Measurements from ENCODE around the gene CD300LB.

The CD300LB gene

DNA sequence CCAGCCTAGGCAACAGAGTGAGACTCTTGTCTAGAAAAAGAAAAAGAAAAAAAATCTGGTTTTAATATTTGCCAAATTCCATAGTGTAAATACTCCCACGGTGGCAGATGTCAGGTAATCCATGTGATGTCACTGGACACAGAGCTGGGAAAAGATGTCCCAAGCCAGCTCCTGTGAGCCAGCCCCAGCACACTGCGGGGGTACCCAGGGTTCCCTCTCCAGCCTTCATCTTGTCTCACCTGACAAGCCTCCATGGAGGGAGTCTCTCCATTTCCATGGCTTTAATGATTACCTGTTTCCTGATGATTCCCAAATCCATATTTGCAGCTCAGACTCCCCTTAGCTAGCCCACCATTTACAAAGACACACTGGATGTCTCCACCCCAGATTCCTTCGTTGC, 4.6 kb downstream of the CD300LB start:
- TF ChIP-seq, protein P1, sequence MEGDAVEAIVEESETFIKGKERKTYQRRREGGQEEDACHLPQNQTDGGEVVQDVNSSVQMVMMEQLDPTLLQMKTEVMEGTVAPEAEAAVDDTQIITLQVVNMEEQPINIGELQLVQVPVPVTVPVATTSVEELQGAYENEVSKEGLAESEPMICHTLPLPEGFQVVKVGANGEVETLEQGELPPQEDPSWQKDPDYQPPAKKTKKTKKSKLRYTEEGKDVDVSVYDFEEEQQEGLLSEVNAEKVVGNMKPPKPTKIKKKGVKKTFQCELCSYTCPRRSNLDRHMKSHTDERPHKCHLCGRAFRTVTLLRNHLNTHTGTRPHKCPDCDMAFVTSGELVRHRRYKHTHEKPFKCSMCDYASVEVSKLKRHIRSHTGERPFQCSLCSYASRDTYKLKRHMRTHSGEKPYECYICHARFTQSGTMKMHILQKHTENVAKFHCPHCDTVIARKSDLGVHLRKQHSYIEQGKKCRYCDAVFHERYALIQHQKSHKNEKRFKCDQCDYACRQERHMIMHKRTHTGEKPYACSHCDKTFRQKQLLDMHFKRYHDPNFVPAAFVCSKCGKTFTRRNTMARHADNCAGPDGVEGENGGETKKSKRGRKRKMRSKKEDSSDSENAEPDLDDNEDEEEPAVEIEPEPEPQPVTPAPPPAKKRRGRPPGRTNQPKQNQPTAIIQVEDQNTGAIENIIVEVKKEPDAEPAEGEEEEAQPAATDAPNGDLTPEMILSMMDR (IDR thresholded peaks at IDR 0.05; ENCODE audit: control insufficient read depth, extremely low read depth, insufficient read depth) = no peak
- DNase-seq (ENCODE audit: low read depth) = no peak
- no peak overlapping the region for H3K4me3 ChIP-seq (ENCODE audit: low read depth, low read length)

DNA sequence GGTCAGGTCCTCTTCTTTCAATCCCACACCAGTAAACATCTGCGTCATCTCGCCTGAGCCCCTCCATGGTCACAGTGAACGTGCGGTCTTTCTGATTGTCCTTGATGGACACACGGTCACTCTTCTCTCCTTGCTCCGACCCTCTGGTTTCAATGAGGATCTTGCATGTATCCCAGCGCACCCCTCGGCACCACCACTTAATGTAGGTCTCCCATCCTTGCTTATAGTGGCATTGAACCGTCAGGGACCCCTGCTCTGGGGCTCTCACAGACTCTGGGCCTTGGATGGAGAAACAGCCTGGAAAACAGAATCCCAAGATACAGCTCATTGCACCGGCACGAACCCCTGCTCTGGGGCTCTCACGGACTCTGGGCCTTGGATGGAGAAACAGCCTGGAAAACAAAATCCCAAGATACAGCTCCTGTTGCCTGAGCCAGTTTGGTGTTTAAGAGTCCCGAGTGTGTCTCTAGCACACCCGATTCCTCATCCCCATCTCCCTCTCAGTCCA, 5.4 kb downstream of the CD300LB start:
- TF ChIP-seq, protein P1 (IDR thresholded peaks at IDR 0.05; ENCODE audit: control insufficient read depth, extremely low read depth, insufficient read depth) = no peak
- no peak for DNase-seq (ENCODE audit: low read depth)
- H3K4me3 ChIP-seq (ENCODE audit: low read depth, low read length) = no peak overlapping the region

DNA sequence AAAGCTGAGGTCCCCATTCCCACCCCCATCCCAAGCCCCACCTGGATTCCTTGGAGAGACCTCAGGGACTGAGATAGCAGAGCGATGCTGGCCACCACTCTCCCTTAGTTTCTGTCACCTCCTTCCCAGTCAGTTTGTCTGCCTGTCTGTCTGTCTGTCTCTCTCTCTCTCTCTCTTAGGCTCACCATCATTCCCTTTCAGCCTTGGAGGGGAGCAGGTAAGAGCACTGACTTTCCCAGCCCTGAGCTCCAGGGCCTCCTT, 5.9 kb downstream of the CD300LB start:
- TF ChIP-seq, protein P1 (IDR thresholded peaks at IDR 0.05; ENCODE audit: control insufficient read depth, extremely low read depth, insufficient read depth) = no peak
- DNase-seq (ENCODE audit: low read depth) = no peak
- H3K4me3 ChIP-seq (ENCODE audit: low read depth, low read length) = no peak overlapping the region

DNA sequence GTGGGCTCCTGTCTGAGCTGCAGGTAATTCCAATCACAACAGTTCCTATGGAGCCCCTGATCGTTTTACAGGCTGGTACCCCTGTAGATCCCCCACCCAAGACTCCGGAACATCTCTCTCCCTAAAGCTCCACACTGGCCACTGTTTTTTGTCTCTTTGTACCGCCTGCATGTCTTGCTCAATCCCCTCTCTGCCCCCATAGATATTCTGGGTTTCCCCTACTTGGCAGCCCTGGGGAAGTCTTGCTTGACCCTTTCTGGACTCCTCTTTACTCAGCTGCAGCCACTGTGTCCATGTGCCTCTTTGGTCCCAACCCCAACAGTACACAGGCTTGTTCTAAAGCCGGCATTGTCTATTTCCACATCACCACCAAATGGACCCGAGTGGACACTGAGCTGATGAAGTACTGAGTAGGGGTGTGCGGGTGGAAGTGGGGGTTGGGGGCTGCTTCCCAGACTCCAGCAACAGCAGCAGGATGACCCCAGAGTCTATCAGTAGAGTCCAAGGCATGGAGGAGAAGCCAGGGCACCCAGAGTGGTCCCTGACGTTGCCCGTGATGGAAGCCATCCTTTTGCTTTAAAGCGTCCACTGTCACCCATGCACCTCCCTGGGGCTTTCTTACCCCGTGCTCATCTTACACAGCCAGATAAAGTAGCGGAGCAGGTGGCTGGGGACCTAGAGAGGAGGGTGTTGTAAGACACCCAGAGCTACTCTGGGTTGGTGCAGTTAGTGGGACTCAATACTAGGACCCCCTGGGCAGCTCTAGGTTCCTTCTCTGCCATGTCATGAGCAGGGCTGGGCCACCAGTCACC, 6.4 kb downstream of the CD300LB start:
- H3K4me3 ChIP-seq (ENCODE audit: low read depth, low read length) = no peak overlapping the region
- no peak for DNase-seq (ENCODE audit: low read depth)
- TF ChIP-seq, protein P1 (IDR thresholded peaks at IDR 0.05; ENCODE audit: control insufficient read depth, extremely low read depth, insufficient read depth) = no peak

DNA sequence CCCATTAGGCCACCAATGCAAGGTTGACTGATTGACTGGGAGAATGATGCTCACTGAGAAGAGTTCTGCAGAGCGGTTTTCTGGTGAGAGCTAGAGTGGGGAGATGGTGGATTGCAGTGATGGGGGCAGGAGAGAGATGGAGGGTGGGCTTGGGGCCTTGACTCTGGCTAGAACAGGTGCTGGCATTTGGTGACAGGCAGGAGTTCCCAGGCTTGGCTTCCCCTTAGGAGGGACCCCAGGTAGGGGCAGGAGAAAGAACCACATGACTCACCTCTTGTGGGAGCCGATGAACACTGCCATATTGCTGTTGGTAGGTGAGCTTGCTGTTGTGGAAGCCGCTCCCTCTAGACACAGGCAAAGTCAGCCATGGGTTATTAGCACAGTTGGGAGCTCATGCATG, 8.0 kb downstream of the CD300LB start:
- TF ChIP-seq, protein P1 (IDR thresholded peaks at IDR 0.05; ENCODE audit: control insufficient read depth, extremely low read depth, insufficient read depth) = no peak

DNA sequence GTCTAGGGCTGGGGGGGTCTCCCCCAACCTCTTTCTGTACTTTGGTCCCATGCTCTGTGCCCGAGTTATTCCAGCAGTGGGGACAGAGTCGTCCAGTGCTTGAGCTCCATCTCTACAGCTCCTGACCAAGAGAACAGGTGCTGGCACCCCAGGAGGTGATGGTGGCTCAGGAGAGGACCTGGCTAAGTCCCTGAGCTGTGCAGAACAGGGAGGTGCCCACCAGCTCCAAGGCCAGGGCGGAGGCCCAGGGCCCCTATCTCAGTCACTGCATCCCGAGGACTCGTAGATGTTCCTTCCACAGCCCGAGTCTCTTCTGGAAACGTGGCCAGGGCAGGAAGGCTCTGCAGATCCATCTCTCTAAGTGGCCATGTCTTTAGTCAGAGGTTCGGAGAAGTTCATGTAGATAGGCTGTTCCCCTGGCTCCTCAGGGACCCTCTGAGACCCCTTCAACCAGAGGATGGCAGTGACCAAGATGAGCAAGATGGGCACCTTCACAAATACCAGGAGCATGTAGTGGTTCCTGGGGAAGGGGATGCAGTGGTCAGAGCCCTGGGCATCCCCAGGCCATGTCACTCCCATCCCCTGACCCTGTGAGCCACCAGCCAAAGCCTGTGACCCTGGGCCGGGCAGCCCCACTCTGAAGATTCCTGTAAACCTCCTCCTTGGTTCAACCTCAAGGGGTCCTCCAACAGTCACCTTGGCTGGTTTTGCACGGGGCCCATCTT, 8.7 kb downstream of the CD300LB start:
- TF ChIP-seq, protein P1 (IDR thresholded peaks at IDR 0.05; ENCODE audit: control insufficient read depth, extremely low read depth, insufficient read depth) = no peak
- H3K4me3 ChIP-seq (ENCODE audit: low read depth, low read length) = no peak overlapping the region
- DNase-seq (ENCODE audit: low read depth) = no peak

More for the DNA sequence above, 8.0 kb downstream of the CD300LB start:
- H3K4me3 ChIP-seq (ENCODE audit: low read depth, low read length) = no peak overlapping the region
- no peak for DNase-seq (ENCODE audit: low read depth)

Measured in LNCaP clone FGC (cell line).